NCI-H510A (cell line): ENCODE measurements around the gene TMEM33.
"Not testable (repeated sequence)": the region's sequence is repeated elsewhere in the genome, so short reads cannot be mapped to it uniquely, and the experiment has no call there.

Source experiments
- DNase-seq: peaks from one replicate; lab custom pipeline; 2025; lab: John Stamatoyannopoulos, UW

TMEM33 gene

GRCh38 chr4:41934901-41935651 lies at the start of gene TMEM33:
Gene TMEM33 (plus strand): TSS chr4:41935429. CDS start chr4:41935485, 56 bp downstream.
- peak; percentile 76 for DNase-seq

GRCh38 chr4:41885456-41885855 lies 49.8 kb upstream of the TMEM33 start:
- DNase-seq, result no peak

GRCh38 chr4:41887277-41887676 lies 48.0 kb upstream of the TMEM33 start:
- DNase-seq, result no peak

- DNase-seq, result no peak
Measured at GRCh38 chr4:41887821-41888686, 47.2 kb upstream of the TMEM33 start.

GRCh38 chr4:41888687-41889074 lies 46.5 kb upstream of the TMEM33 start:
- DNase-seq, result no peak

- no peak for DNase-seq
Measured at GRCh38 chr4:41889317-41889716, 45.9 kb upstream of the TMEM33 start.

GRCh38 chr4:41890085-41890484 lies 45.1 kb upstream of the TMEM33 start:
- no peak for DNase-seq

GRCh38 chr4:41896648-41897047 lies 38.6 kb upstream of the TMEM33 start:
- DNase-seq, result no peak

GRCh38 chr4:41897698-41898097 lies 37.5 kb upstream of the TMEM33 start:
- DNase-seq, result no peak

GRCh38 chr4:41909136-41909535 lies 26.1 kb upstream of the TMEM33 start:
- DNase-seq, result not testable (repeated sequence)

GRCh38 chr4:41912546-41912945 lies 22.7 kb upstream of the TMEM33 start:
- DNase-seq, result no peak

- no peak for DNase-seq
Measured at GRCh38 chr4:41913509-41913908, 21.7 kb upstream of the TMEM33 start.

- DNase-seq, result no peak
Measured at GRCh38 chr4:41918278-41918677, 17.0 kb upstream of the TMEM33 start.

- not testable (repeated sequence) for DNase-seq
Measured at GRCh38 chr4:41920416-41920815, 14.8 kb upstream of the TMEM33 start.

GRCh38 chr4:41921476-41921875 lies 13.8 kb upstream of the TMEM33 start:
- no peak for DNase-seq

- DNase-seq, result no peak
Measured at GRCh38 chr4:41927796-41928499, 7.3 kb upstream of the TMEM33 start.

GRCh38 chr4:41930139-41930831 lies 4.9 kb upstream of the TMEM33 start:
- no peak for DNase-seq

- no peak for DNase-seq
Measured at GRCh38 chr4:41932988-41933387, 2.2 kb upstream of the TMEM33 start.

- DNase-seq, result no peak
Measured at GRCh38 chr4:41933997-41934503, 1.2 kb upstream of the TMEM33 start.

GRCh38 chr4:41934514-41934900 lies 722 bp upstream of the TMEM33 start:
- DNase-seq, result no peak

GRCh38 chr4:41935652-41936021 lies 408 bp downstream of the TMEM33 start:
- DNase-seq, result no peak
